ENCODE results near the gene IFITM10.

The IFITM10 gene

GRCh38 chr11:1751999-1752906 is 1.9 kb upstream of the IFITM10 start:
- peaks cover 61% of the 10 kb centered on the region for H3K4me1 Mint-ChIP-seq
- no peak overlapping the region for H3K4me3 Mint-ChIP-seq
- DNase-seq, result no peak
- H3K27me3 Mint-ChIP-seq, result peaks cover 19% of the 10 kb centered on the region
- H3K27ac Mint-ChIP-seq, result no peak overlapping the region
- no peak for ATAC-seq
- no peaks in the 10 kb centered on the region for H3K9me3 Mint-ChIP-seq

GRCh38 chr11:1751531-1751921 is 1.1 kb upstream of the IFITM10 start:
- DNase-seq, result no peak
- Mint-ChIP-seq H3K4me3 (no peak overlapping the region), H3K27me3 (peaks cover 19% of the 10 kb centered on the region), H3K4me1 (peaks cover 54% of the 10 kb centered on the region), H3K9me3 (no peaks in the 10 kb centered on the region), H3K27ac (no peak overlapping the region)
- ATAC-seq, result no peak

GRCh38 chr11:1750840-1751530 is 590 bp upstream of the IFITM10 start:
- Mint-ChIP-seq H3K4me1 (peaks cover 48% of the 10 kb centered on the region), H3K27ac (peak overlapping the region in 1 of 2 donors; percentile 35), H3K4me3 (no peak overlapping the region), H3K9me3 (peaks cover 3 to 5% of the 10 kb centered on the region in 2 donors), H3K27me3 (peaks cover 19% of the 10 kb centered on the region)
- DNase-seq (no peak), ATAC-seq (no peak)

- H3K4me1 Mint-ChIP-seq, result peaks cover 35% of the 10 kb centered on the region
- H3K27ac Mint-ChIP-seq, result no peak overlapping the region
- DNase-seq, result no peak
These were observed 722 bp downstream of the IFITM10 start for GRCh38 chr11:1749395-1750351.

GRCh38 chr11:1748636-1749394 is 1.6 kb downstream of the IFITM10 start:
- Mint-ChIP-seq H3K27me3 (peaks cover 19% of the 10 kb centered on the region), H3K4me1 (peaks cover 31% of the 10 kb centered on the region), H3K4me3 (peak overlapping the region; percentile 43 to 56), H3K27ac (no peak overlapping the region), H3K9me3 (peaks cover 5 to 8% of the 10 kb centered on the region in 2 donors)
- peak; percentile 26 for ATAC-seq
- DNase-seq, result no peak

More at GRCh38 chr11:1749395-1750351, 722 bp downstream of the IFITM10 start:
- H3K27me3 Mint-ChIP-seq, result peaks cover 19% of the 10 kb centered on the region
- peak; percentile 2 for ATAC-seq
- peak overlapping the region; percentile 38 to 43 for H3K4me3 Mint-ChIP-seq
- peaks cover 5 to 8% of the 10 kb centered on the region in 2 donors for H3K9me3 Mint-ChIP-seq

GRCh38 chr11:1747753-1748635 is 2.4 kb downstream of the IFITM10 start:
- Mint-ChIP-seq H3K4me1 (peaks cover 23% of the 10 kb centered on the region), H3K9me3 (peaks cover 5 to 8% of the 10 kb centered on the region in 2 donors), H3K27ac (no peak overlapping the region), H3K4me3 (no peak overlapping the region), H3K27me3 (peaks cover 19% of the 10 kb centered on the region)
- DNase-seq (no peak), ATAC-seq (no peak)

GRCh38 chr11:1746956-1747752 is 3.2 kb downstream of the IFITM10 start:
- peaks cover 19% of the 10 kb centered on the region for H3K27me3 Mint-ChIP-seq
- H3K4me1 Mint-ChIP-seq, result peaks cover 16% of the 10 kb centered on the region
- no peak overlapping the region for H3K4me3 Mint-ChIP-seq
- H3K27ac Mint-ChIP-seq, result peak overlapping the region in 1 of 2 donors; percentile 16
- H3K9me3 Mint-ChIP-seq, result peaks cover 5 to 8% of the 10 kb centered on the region in 2 donors
- ATAC-seq (no peak), DNase-seq (no peak)

- H3K4me3 Mint-ChIP-seq, result no peak overlapping the region
- no peak for ATAC-seq
These were observed 3.9 kb downstream of the IFITM10 start for GRCh38 chr11:1746511-1746931.

GRCh38 chr11:1745701-1746320 is 4.6 kb downstream of the IFITM10 start:
- peaks cover 5 to 8% of the 10 kb centered on the region in 2 donors for H3K9me3 Mint-ChIP-seq
- H3K27me3 Mint-ChIP-seq, result peaks cover 18% of the 10 kb centered on the region
- H3K4me1 Mint-ChIP-seq, result peaks cover 16% of the 10 kb centered on the region
- no peak for ATAC-seq
- H3K27ac Mint-ChIP-seq, result no peak overlapping the region
- DNase-seq, result no peak
- H3K4me3 Mint-ChIP-seq, result no peak overlapping the region

More at GRCh38 chr11:1746511-1746931, 3.9 kb downstream of the IFITM10 start:
- Mint-ChIP-seq H3K27me3 (peaks cover 19% of the 10 kb centered on the region), H3K9me3 (peaks cover 5 to 8% of the 10 kb centered on the region in 2 donors), H3K4me1 (peaks cover 16% of the 10 kb centered on the region), H3K27ac (no peak overlapping the region)
- no peak for DNase-seq

- peaks cover 5 to 8% of the 10 kb centered on the region in 2 donors for H3K9me3 Mint-ChIP-seq
- H3K4me3 Mint-ChIP-seq, result no peak overlapping the region
- H3K27ac Mint-ChIP-seq, result no peak overlapping the region
- DNase-seq (no peak), ATAC-seq (no peak)
- peaks cover 10% of the 10 kb centered on the region for H3K4me1 Mint-ChIP-seq
- H3K27me3 Mint-ChIP-seq, result peaks cover 11% of the 10 kb centered on the region
These were observed 5.3 kb downstream of the IFITM10 start for GRCh38 chr11:1744891-1745700.

- Mint-ChIP-seq H3K27ac (no peak overlapping the region), H3K27me3 (peaks cover 3% of the 10 kb centered on the region), H3K9me3 (peaks cover 5 to 8% of the 10 kb centered on the region in 2 donors), H3K4me1 (peaks cover 2% of the 10 kb centered on the region), H3K4me3 (no peak overlapping the region)
- ATAC-seq (no peak), DNase-seq (no peak)
These were observed 6.1 kb downstream of the IFITM10 start for GRCh38 chr11:1744137-1744886.

Data from stimulated activated naive CD8-positive, alpha-beta T cell treated with anti-CD3 and anti-CD28 coated beads, Interleukin-15, amount 100 ng/mL, for 72 hours (primary cell).